CD4-positive, alpha-beta T cell treated with Interleukin-6 at 100 ng/mL for 8 hours (primary cell): Measurements from ENCODE around the gene MS4A15.

Source experiments
- DNase-seq: peaks from one replicate; pipeline ENCODE4 v3.0.0-alpha.2; 2020; ENCODE audit warnings: mixed read lengths, low spot score

MS4A15 gene

DNA sequence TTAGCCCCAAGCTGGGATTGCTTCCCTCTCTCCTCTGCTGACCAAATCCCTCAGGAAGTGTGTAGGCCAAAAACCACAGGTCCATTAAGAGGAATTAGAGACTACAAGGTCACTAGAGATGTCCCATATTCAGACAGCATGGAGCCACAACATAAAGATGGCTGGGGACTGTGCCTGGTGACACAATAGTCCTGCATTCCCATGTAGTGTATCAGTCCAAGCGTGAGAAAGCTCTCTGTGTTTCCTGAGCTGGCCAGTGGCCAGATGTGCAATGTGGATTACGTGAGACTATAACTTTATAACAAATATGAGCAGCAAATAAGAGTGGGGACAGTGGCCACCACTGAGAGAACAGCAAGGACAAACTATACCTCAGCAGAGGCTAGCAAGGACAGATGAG, 20.9 kb downstream of the MS4A15 start:
- no peak for DNase-seq

- no peak for DNase-seq
Observed at GRCh38 chr11:60780065-60780464, 23.4 kb downstream of the MS4A15 start.

DNA sequence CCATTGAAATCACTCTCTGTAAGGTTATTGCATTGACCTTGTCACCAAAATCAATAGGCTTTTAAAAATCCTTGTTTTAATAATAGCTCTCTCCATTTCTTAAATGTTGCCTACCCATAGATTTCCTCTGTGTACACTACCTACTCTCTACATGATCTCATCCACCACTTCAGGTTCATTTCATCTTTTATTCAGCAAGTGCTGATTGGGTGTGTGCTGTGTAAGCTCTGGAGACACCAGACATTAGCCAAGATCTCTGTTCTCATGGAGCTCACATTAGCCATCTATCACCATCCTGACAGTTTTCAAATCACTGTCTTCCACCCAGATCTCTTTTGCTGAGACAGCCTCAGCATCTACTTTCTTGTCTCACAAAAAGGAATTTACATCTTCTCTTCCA, 24.1 kb downstream of the MS4A15 start:
- no peak for DNase-seq

- no peak for DNase-seq
Observed at GRCh38 chr11:60781286-60781980, 24.8 kb downstream of the MS4A15 start.

DNA sequence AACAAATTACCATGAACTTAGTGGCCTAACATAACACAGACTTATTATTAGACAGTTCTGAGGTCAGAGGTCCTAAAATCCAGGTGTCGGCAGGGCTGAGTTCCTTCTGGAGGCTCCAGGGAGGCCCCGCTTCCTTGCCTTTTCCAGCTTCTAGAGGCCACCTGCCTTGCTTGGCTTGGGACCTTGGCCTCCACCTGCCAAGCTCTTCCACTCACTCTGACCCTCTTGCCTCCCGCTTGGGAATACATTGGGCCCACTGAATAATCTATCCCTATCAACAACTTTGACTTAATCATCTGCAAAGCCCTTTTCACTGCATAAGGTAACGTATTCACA, 25.3 kb downstream of the MS4A15 start:
- no peak for DNase-seq

DNA sequence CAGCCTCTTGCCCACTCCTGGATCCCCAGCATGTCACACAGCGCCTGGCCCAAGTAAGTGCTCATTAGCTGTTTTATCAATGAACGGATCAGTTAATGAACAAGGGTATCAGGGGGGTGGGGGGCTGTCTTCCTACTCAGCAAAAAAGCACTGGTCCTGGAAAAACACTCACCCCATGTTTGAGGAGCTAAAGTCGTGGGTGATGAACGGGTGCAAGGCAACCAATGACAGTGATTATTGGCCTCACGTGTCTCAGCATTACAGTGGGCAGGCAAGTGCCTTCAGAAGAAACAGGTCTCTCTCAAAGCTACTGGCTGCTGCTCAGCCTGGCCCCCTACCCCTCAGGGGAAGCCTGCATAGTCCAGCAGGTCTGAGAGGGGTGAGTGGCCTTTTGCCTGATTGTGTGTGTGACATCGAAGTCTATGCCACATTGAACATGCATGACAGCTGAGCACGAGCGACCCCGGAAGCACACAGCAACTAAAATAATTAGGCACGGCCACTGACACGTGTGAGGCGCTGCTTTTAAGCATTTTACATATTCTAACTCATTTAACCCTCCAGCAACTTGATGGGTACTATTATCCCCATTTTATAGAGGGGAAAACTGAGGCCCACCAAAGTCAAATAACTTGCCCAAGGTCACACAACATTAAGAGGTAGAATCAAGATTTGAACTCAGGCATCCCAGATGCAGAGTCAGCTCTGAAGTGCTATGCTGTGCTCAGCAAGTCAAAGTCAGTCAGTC, 25.9 kb downstream of the MS4A15 start:
- DNase-seq, result no peak

DNA sequence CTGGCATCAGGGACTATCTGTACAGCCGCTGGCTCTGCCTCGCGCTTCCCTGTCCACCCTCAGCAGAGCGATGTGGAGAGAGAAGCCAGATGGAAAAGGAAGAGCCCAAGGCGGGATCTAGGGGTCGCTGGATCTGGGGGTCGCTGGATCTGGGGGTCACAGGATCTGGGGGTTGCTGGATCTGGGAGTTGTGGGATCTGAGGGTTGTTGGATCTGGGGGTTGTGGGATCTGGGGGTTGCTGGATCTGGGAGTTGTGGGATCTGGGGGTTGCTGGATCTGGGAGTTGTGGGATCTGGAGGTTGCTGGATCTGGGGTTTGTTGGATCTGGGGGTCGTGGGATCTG, 26.4 kb downstream of the MS4A15 start:
- DNase-seq, result no peak

- no peak for DNase-seq
Observed at GRCh38 chr11:60783911-60784310, 27.2 kb downstream of the MS4A15 start.

GRCh38 chr11:60785136-60785535, 28.5 kb downstream of the MS4A15 start, which contains the start of gene MS4A10:
Gene MS4A10 (plus strand): TSS chr11:60785333. CDS start chr11:60790336, 5,003 bp downstream.
- no peak for DNase-seq

GRCh38 chr11:60785806-60786361, 29.2 kb downstream of the MS4A15 start:
- DNase-seq, result no peak

DNA sequence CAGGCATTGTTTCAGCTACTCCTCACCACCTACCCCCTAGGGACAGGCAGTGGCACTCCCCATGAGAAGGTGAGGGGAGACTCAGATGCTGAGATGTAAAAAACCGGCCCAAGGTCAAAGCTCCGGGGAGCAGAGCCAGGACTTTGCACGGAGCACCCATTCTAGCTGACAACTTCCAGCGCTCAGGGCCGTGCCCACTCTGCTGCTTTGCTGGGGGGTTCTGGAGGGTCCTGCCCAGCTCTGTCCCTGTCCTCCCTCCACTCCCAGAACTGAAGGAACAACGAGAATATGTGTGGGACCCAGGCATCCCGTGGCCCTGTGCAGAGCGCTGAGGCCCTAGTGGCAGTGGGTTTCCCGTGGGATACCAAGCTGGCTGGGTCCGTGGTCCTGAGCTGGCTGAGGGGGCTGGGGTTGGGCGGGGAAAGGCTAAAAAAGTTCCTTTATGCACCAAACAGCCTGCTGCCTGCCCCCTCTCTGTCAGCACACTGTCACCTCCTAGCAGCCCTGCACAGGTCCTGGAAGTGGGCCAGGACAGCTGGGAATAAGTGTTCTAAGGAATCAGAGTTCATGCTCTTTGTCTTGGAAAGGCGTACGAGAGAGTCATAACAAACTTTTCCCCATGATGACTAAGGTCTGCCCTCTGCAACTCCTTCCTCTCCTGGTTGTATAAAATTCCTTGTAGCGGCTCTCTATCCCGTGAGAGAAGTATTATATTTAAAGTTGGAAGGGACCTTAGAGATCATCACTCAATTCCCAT, 30.3 kb downstream of the MS4A15 start:
- DNase-seq, result no peak

DNA sequence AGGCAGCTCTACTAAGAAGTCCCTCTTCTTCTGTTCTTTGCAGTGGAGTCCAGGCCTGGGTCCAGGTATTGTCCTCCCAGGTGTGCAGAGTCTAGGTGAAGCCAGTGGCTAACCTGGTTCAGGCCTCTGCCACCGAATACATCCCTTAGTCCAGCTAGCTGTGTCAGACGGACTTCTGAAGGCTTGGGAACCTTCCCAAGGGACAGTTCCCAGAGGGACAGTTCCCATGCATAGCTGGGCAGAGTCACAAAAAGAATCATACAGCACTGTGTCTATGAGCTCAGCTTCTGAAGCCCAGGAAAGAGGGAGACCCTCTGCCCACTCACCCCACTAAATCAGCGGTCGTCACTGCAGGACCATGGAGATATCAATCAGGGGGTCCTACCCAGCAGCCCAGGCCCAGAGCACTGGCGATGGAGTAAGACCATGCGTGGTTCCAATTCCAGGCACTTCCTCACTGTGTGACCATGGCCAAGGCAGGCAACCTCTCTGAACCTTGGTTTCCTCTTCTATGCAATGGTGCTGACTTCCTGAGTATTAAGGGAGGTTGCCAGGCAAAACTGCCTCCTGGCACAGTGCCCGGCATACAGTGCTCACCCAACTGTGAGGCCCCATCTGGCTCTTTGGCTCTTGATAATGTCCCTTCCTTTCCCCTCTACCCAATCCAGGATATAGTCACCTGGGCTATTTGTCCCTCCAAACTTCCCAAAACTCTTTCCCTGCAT, 31.9 kb downstream of the MS4A15 start:
- DNase-seq, result no peak

- DNase-seq, result no peak
Observed at GRCh38 chr11:60790726-60791125, 34.1 kb downstream of the MS4A15 start.

DNA sequence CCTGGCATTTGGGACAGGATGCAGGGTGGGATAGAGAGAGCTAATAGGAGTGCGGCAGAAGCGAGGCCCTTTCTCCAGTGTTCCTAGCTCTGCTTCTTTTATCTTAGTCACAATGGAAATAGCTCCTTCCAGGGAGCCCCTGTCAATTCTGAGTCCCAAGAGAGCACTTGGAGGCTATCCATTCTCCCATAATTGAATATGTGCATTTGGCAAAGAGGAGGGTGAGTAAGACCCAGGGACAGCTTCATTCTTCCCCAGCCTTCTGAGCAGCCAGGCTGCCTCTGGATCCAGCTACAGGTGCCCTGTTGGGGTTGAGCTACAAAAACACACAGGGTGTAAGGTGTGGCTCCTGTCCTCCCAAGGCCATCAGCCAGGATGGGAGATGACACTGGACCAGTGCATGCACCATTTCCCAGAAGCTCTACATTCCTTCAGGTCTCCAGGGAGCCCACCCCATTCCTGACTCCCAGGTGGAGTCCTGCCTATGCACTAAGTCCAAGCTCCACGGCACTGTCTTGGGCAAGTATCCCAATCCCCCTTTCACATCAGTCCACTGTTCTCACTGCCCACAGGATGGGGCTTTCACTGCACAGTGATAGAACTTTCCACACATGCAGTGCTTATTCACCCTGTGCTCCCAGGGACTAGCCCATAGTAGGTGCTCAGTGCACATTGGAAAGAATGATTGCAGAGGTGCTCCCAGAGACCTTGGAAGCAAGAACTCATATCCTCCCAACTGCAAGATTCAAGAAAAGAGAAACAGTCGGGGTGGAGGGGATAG, 34.7 kb downstream of the MS4A15 start:
- DNase-seq, result no peak

DNA sequence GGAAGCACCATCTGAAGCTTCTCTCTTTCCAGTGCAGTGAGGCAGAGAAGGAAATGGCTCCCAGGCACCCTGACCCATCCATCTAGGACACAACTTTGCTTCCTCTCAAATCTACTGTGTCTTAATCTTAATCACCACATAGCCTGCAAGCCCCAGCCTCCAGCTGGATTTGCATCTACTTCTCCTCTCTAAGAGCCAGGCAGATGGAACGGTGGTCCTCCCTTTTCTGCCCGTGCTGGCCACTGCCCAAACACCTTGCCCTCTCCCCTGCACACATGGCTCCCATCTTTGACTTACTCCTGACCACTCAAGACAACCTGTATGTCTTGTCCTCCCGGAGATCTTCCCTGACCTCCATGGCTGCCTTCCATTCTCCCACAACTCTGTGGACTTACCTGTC, 35.9 kb downstream of the MS4A15 start:
- no peak for DNase-seq

- no peak for DNase-seq
Observed at GRCh38 chr11:60795291-60795690, 38.6 kb downstream of the MS4A15 start.

GRCh38 chr11:60797846-60798630, 41.4 kb downstream of the MS4A15 start:
- DNase-seq, result no peak

DNA sequence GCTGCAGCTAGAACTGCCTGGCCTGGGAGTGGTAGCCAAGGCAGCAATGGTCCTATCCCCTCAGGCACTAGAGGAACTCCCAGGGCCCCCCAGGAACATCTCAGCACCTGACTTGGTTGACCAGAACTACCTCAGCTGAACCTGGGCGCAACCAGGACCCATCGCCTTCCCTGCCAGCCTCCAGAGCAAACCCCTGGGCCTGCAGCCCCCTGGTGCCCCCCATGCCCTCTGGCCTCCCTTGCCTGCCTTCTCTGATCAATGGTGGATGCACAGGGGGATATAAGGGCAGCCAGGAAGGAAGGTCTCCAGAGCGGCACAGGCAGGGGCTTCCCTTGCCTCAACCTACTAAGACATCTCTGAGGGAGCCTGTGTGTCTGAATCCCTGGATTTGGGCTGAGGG, 42.0 kb downstream of the MS4A15 start:
- no peak for DNase-seq

DNA sequence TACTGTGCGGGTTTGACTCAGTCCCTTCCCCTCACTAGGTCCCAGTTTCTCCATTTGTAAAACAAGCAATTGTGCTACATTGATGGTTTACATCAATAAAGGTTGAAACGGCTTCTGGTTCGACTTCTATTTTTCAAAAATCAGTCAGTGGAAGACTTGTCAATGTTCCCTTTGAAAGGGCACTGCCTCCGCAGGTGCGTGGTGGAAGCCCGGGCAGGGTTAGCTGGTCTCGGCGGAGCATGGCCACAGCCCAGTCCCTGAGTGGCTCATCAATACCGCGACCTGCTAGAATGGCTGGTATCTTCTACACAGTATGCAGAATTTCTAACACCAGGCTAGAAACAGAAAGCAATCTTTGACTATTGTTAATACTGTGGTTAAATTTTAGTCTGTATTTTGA, 44.5 kb downstream of the MS4A15 start:
- no peak for DNase-seq

DNA sequence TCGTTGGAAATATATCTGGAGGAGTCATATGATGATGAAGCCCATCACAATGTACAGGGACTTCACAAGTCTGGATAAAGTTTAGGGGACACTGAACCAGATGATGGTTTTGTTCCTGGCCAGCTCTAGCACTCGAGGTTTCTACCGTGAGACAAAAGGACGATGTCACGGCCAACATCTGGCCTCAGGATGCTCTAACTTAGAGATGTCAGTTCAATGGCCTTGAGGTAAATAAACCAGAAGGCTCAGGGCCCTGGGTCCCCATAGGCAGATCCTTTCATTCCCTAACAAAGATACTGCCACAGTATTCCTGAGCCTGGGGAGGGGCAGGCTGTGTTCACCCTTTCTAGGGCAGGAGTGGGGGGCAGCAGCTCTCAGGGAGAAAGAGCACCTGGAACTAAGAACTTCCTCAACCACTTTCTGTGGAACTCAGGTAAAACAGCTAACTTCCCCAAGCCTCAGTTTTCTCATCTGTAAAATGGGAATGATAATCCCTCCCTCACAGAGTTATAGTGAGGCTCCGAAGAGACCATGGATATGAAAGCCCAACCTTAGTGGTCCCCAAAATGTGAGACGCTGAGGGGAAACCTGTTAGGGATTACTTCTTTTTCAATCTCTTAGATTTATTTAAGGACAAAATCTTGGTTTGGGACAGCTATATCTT, 46.7 kb downstream of the MS4A15 start:
- DNase-seq, result no peak
